Hindlimb muscle (tissue), 1 donor: ENCODE data around the gene IMMP2L. TPM values are rescaled to one million over a fixed set of nuclear protein-coding genes. Genes with fewer than 3 reads are reported as not detected.
A peak's percentile ranks its signal among the peaks of the same experiment; 100 is the strongest.
"Not testable (repeated sequence)": the region's sequence is repeated elsewhere in the genome, so short reads cannot be mapped to it uniquely, and the experiment has no call there.

ENCODE experiments used
- DNase-seq: peaks from one replicate; pipeline ENCODE4 v3.0.0-alpha.2; 2013
- polyA plus RNA-seq: library from polyadenylated mRNA; unstranded; fragments of 120-200 nt; gene quantifications from one replicate; pipeline ENCODE4 v1.2.1, GENCODE V29; 2013; ENCODE audit not compliant: insufficient read length

IMMP2L gene
- polyA plus RNA-seq, 1 donor: 18.4 TPM

GRCh38 chr7:110973196-110973990 is 588.9 kb downstream of the IMMP2L start:
- DNase-seq: no peak

- DNase-seq: no peak
Observed at GRCh38 chr7:110964775-110965174, 597.5 kb downstream of the IMMP2L start.

DNA sequence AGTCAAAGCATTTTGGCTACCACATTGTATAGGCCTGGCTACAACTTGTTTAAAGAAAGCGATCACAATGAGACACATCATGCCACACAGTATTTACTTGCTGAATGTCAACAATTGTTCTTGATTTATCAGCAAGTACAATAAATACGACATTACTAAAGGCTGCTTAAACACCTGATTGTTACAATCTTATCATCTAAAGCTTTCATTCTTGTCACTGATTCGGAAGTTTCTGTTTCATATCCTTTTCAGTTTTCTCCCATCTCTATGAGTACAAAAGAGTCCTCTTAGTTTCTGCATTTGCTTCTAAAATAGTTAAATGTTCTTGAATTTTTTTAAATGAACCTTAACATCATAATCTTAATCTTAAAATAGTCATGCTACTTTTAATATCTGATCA is 599.5 kb downstream of the IMMP2L start:
- DNase-seq: no peak

DNA sequence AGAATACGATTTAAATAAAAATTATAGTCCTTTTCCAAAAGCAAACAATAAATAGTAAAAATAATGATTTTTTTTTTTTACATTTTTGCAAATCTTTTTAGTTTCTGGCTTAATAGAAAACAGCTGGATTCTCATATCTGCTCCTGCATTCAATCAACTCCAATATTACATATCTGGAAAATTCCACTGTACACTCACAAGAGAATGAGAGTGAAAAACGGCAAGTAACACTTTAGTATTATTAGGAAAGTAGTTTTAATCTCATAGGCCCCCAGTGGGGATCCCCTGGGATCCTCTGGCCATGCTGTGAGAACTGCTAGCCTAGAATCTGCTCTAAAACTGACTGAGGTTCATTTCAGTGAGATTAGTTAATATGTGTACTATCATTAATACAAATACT is 599.9 kb downstream of the IMMP2L start:
- no peak for DNase-seq

DNA sequence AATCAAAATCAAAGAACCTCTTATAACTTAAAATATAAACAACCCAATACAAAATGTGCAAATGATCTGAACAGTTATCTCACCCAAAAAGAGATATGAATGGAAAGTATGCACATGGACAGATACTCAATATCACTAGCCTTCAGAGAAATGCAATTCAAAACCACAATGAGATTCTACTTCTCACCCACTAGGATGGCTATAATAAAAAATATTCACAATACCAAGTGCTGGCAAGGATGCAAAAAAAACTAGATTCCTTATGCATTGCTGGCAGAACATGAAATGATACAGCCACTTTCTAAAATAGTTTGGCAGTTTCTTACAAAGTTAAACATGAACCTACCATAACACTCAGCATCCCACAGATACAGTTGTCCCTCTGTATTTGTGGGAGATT is 601.5 kb downstream of the IMMP2L start:
- no peak for DNase-seq

GRCh38 chr7:110948280-110948679 is 614.0 kb downstream of the IMMP2L start:
- DNase-seq: no peak

DNA sequence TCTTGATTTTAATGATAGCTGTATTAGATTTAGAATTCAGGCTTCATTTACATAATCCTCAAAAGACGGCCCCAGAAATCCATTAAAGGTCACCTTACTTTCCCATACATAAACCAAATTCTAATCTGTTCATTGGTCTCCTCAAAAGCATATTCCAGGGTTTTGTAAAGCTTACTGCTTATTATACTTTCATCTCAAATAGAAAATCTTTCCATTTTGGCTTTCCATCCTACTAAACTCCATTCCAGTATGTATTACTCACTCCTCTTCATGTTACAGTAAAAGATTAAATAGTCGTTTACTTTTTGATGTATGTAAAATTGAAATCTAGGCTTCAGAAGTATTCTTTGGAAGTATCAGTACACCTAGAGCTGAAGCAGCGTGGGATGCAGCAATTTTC is 614.9 kb downstream of the IMMP2L start:
- DNase-seq: no peak

DNA sequence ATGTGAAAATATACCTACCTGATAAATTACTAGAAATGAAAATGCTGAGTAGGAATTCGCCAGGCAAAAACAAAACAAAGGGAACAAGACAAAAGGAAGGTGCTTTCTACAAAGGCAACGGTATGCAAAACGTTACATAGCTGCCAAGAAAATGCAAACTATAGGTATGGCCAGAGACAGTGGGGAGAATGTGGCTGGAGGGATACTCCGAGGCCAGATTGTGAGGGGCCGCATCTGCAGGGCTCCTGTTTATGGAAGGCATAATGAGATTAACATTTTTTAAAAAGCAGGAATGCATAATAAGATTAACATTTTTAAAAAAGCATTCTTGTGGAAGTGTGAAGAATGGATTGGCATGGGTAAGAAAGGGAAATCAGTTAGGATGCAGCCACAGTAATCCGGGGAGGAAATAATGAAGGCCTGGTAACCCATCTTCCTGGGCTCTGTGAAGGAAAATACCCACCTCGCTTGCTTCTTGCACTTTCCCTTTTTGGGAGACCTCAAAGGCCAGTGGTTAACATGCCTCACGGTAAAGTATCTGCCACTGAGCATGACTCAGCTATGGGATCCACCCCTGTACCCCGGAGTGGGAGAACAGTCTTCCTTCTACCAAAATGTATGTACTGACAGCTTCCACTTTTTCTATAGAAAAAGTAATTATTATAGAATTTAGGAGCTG is 617.2 kb downstream of the IMMP2L start:
- no peak for DNase-seq

- no peak for DNase-seq
Observed at GRCh38 chr7:110944448-110944847, 617.8 kb downstream of the IMMP2L start.

- peak; percentile 31 for DNase-seq
Observed at GRCh38 chr7:110943701-110944345, 618.5 kb downstream of the IMMP2L start.

GRCh38 chr7:110941385-110941784 is 620.9 kb downstream of the IMMP2L start:
- DNase-seq: no peak

DNA sequence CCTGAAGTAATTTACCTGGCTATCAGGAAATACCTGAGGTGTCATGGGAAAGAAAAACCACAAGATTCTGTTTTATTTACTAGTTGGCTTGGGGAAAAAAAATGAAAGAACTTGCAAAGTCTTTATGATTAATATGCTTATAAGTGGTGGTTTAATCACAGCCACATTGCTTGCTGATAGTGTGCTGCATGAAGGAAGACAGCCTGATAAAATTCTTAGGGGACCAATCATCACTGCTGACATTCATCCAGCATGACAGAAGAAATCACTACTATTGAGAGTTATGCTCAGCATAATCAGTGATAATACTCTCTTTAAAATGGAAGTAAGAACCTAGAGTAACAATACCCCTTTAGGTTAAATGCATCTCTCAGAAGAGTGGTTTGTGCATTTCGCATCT is 621.5 kb downstream of the IMMP2L start:
- no peak for DNase-seq

DNA sequence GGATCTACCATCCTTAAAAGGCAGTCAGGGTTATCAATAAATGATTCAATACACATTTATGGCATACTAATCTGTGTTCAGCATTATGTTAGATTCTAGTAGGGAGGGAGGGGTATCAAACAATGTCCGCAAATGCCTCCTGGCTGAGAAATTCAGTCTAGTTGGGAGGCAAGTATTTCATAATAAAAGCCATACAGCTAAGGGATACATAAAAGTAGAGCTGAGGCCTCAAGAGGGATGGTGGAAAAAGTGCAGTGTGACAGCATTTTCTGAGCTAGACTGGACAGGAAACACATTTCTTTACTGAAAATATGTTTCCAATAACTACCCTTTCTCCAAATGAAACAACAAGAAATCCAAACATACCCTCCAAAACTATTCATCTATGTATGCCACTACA is 624.1 kb downstream of the IMMP2L start:
- DNase-seq: peak; percentile 23

- DNase-seq: not testable (repeated sequence)
Observed at GRCh38 chr7:110936665-110937064, 625.6 kb downstream of the IMMP2L start.

- no peak for DNase-seq
Observed at GRCh38 chr7:110929480-110930249, 632.6 kb downstream of the IMMP2L start.

DNA sequence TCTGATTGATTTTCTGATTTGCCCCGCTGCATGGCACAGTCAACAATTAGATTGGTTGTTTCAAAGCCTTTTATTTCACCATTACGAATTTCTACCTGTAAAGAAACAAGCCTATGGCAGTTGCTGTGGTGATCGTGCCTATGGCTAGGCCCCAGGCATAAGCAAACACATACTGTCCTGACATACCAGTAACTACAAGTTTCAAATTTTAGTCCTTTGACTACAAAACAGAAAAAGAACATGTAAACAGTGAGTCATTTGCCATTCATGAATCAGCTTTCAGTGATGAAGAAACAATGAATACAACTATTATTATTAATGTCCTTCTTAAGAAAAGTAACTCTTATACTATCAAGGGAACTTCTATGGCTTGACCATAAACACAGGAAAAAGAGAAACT is 639.4 kb downstream of the IMMP2L start:
- no peak for DNase-seq

DNA sequence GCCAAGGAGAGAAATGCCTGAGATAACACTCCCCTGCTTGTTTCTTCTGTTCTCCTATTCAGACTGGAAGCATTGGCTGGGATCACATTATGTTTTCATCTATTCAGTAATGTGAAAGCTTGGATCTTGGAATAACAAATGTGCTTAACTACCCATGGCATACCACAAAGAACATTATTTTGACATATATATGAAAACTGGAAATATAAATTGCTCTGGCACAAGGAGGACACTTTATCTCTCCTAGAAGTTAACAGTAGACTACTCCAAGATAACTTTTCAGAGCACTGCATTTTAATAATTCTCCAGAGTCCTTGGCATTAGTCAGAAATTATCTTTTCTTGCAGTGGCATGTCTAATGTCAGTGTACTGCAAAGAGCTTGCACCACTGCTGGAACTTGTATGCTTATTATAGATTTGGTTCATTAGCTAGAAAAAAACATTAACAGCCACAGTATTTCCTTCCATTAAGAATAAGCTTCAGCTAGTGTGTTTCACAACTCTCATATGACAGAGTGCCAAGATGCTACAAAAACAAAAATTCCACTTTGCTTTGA is 640.6 kb downstream of the IMMP2L start:
- no peak for DNase-seq

DNA sequence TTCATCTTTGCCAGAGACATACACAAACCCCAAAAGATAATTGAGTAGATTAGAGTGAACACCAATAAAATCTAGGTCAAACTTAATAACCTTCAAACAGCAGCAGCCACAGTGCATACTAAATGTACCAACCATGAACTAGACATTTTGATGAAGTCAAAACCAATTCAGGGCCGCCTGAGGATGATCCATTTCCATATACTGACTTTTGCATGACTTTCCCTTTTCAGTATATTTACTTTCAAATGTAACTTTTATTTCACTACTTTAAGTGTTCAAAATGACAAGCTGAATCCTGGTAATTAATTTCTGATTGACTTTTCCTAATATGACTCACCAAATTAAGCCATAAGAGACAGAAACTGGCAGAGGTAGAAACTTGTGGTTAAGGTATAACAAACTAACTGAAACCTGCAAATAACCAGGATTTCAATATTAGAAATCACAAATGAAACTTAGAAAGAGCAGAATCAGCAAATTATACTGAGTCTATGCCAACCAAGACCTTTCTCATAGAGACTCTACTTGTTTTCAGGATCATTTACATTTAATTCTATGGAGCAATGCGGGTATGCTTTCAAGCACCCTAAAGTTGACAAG is 643.2 kb downstream of the IMMP2L start:
- no peak for DNase-seq

DNA sequence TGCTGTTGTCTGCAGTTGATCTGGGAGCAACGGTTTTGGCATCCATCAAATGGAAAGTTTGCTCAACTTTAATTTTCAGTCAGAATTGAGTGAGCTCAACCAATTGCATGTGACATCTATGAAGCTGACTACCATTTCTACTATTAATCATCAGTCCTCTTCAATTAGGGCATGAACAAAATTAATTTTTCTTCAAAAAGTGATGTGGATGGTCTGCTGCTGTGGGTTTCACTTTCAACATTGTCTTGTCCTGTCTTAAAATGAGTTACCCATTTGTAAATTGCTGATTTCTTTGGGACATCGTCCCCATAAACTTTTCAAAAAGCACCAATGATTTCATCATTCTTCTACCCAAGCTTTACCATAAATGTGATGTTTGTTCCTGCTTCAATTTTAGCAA is 648.0 kb downstream of the IMMP2L start:
- DNase-seq: no peak

DNA sequence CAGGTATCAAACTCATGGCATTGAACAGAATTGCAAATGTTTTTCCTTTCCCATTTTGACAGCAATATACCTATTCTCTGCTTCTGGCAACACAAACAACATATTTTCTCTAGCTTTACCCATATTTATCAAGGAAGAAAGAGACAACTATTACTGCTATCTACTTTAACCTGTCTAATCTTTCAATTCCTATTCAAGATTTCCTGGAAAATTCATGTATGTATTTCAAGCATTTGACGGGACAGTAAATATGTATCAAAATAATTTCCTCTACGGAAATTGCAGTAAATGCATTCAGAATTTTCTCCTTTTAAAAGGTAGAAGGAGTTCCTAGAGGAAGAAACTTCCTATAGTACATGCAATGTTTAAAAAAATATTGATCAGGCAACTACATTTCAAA is 650.7 kb downstream of the IMMP2L start:
- DNase-seq: no peak

- no peak for DNase-seq
Observed at GRCh38 chr7:110909117-110909516, 653.2 kb downstream of the IMMP2L start.
